Spleen (tissue), 7 donors: Measurements from ENCODE around the gene LRIT2.

Experiments used
- POLR2A ChIP-seq, 3 donors: fragments of 450-650 bp; IDR thresholded peaks; one replicate each; pipeline ENCODE4 v1.5.1; 2017; ENCODE audit warnings: antibody characterized with exemption in 3 of 3, mild to moderate bottlenecking in 1 of 3
- POLR2AphosphoS5 ChIP-seq, 3 donors: sonication (generic); formaldehyde crosslinking; IDR thresholded peaks; one replicate each; pipeline ENCODE4 v1.5.1; 2017; ENCODE audit warnings: antibody characterized with exemption in 3 of 3
- TF ChIP-seq, protein P1 (sequence below), 11 experiments: fragments of 200-600 bp in 7 of 11; fragments of 450-650 bp in 4 of 11; sonication (generic) in 4 of 11; IDR thresholded peaks in 8 of 11; conservative IDR thresholded peaks in 3 of 11; 1 replicate in 7 of 11; 2 replicates in 4 of 11; pipeline versions ENCODE4 v1.4.0 to v1.8.0; 2016 to 2021; ENCODE audit warnings: antibody characterized with exemption in 11 of 11, inconsistent platforms in 4 of 11, mild to moderate bottlenecking in 1 of 11
- donor health status: DM: no; HTN: no; CAD: no; lungs with moderate emphysema.
- donor health status: DM: no; HTN: no; CAD: no.
- donor health status: DM: no; HTN: no; CAD: no.

DNA sequence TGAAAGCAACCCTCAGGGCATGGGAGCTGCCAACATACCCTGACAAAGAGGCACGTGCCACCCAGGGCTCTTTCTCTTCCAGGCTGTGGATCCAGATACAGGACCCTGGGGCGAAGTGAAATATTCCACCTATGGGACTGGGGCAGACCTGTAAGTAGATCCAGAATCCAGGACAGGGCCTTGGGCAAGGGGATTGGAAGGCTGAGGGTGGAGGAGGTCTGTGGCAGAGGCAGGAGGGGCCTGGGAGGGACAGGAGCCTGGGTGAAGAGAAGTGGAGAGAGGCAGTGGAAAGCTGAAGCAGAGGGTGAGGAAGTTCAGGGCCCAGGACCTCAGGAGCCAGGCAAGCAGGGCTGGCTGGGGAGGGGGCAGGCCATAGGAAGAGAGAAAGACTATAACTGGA lies 13.8 kb downstream of the LRIT2 start:
- TF ChIP-seq, protein P1, sequence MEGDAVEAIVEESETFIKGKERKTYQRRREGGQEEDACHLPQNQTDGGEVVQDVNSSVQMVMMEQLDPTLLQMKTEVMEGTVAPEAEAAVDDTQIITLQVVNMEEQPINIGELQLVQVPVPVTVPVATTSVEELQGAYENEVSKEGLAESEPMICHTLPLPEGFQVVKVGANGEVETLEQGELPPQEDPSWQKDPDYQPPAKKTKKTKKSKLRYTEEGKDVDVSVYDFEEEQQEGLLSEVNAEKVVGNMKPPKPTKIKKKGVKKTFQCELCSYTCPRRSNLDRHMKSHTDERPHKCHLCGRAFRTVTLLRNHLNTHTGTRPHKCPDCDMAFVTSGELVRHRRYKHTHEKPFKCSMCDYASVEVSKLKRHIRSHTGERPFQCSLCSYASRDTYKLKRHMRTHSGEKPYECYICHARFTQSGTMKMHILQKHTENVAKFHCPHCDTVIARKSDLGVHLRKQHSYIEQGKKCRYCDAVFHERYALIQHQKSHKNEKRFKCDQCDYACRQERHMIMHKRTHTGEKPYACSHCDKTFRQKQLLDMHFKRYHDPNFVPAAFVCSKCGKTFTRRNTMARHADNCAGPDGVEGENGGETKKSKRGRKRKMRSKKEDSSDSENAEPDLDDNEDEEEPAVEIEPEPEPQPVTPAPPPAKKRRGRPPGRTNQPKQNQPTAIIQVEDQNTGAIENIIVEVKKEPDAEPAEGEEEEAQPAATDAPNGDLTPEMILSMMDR (IDR thresholded peaks at IDR 0.05 in 8 of 11, conservative IDR thresholded peaks at IDR 0.05 in 3 of 11): no peak
- no peak for TF ChIP-seq POLR2AphosphoS5 (IDR thresholded peaks at IDR 0.05)
- TF ChIP-seq POLR2A (IDR thresholded peaks at IDR 0.05): no peak
